Upper lobe of left lung (tissue), 6 donors: ENCODE results near the gene NT5DC4. TPM values are rescaled to one million over a fixed set of nuclear protein-coding genes. Genes with fewer than 3 reads are reported as not detected.

Source experiments
- ATAC-seq, 2 donors: fragments of 200-7000 bp; cut with Tn5 transposase; one replicate each; pipeline ENCODE4 v1.9.1; 2022; ENCODE audit warnings: mild to moderate bottlenecking in 2 of 2, moderate library complexity in 2 of 2; ENCODE audit not compliant: low FRiP score in 2 of 2
- DNase-seq, 2 donors: peaks; one replicate each; pipeline ENCODE4 v3.0.0-alpha.2; 2019 to 2020
- H3K27ac ChIP-seq, 4 donors: fragments of 200-600 bp; sonication (generic); one replicate each; pipeline ENCODE4 v1.5.1; 2016 to 2019
- H3K27me3 ChIP-seq, 4 donors: fragments of 200-600 bp; sonication (generic); one replicate each; pipeline ENCODE4 v1.5.1; 2017 to 2019
- H3K36me3 ChIP-seq, 4 donors: fragments of 200-600 bp; sonication (generic); one replicate each; pipeline ENCODE4 v1.5.1; 2016 to 2019
- H3K4me1 ChIP-seq, 4 donors: fragments of 200-600 bp; sonication (generic); one replicate each; pipeline ENCODE4 v1.5.1; 2018 to 2019
- H3K4me3 ChIP-seq, 4 donors: fragments of 200-600 bp; sonication (generic); one replicate each; pipeline ENCODE4 v1.5.1; 2017 to 2019; ENCODE audit warnings: mild to moderate bottlenecking in 2 of 4, moderate library complexity in 1 of 4
- H3K9me3 ChIP-seq, 4 donors: fragments of 200-600 bp; sonication (generic); one replicate each; pipeline ENCODE4 v1.5.1; 2018 to 2019
- CTCF ChIP-seq, 6 experiments: fragments of 450-650 bp in 4 of 6; fragments of 200-600 bp in 2 of 6; sonication (generic) in 2 of 6; IDR thresholded peaks; one replicate each; pipeline ENCODE4 v1.5.1; 2016 to 2019; ENCODE audit warnings: antibody characterized with exemption in 6 of 6
- EP300 ChIP-seq, 4 donors: sonication (generic); formaldehyde crosslinking; IDR thresholded peaks; one replicate each; pipeline ENCODE4 v1.5.1; 2017; ENCODE audit warnings: antibody characterized with exemption in 4 of 4, control low read depth in 2 of 4
- POLR2A ChIP-seq, 4 donors: fragments of 450-650 bp; IDR thresholded peaks; one replicate each; pipeline ENCODE4 v1.5.1; 2016 to 2017; ENCODE audit warnings: antibody characterized with exemption in 4 of 4, mild to moderate bottlenecking in 2 of 4
- POLR2AphosphoS5 ChIP-seq, 2 donors: sonication (generic); formaldehyde crosslinking; IDR thresholded peaks; one replicate each; pipeline ENCODE4 v1.5.1; 2017; ENCODE audit warnings: antibody characterized with exemption in 2 of 2
- WGBS, 2 donors: methylation state at CpG; one replicate each; pipeline ENCODE4 v1.1.5; 2017 to 2018; 5-methylcytosine and 5-hydroxymethylcytosine counted together
- total RNA-seq, 6 donors: library from RNA; depleted of rRNA in 4 of 6; stranded (reverse); fragments of >200 nt in 4 of 6; gene quantifications; one replicate each; pipeline versions ENCODE4 v1.1.0 to v1.2.1, GENCODE V29; 2016 to 2021
- donor health status: DM: no; HTN: no; CAD: no; lungs with moderate emphysema.
- donor health status: DM: no; HTN: yes; CAD: no; lungs with severe emphysema.

Gene NT5DC4
- total RNA-seq, 6 donors from 2014 or later = 0.55 to 5.2 (median 1.0) TPM; not detected in 2

GRCh38 chr2:112680666-112681101 lies 40.1 kb upstream of the NT5DC4 start:
- Histone ChIP-seq H3K27me3 (no peaks in the 10 kb centered on the region), H3K27ac (peak overlapping the region in 1 of 4 donors; percentile 10), H3K4me3 (no peak overlapping the region), H3K9me3 (no peaks in the 10 kb centered on the region), H3K36me3 (no peaks in the 10 kb centered on the region), H3K4me1 (peaks cover 0 to 22% (median 21%) of the 10 kb centered on the region in 4 donors)
- DNase-seq (no peak), ATAC-seq (no peak)
- TF ChIP-seq CTCF (IDR thresholded peaks at IDR 0.05) (no peak), POLR2A (IDR thresholded peaks at IDR 0.05) (no peak), POLR2AphosphoS5 (IDR thresholded peaks at IDR 0.05) (no peak), EP300 (IDR thresholded peaks at IDR 0.05) (no peak)
- WGBS, 2 donors = 69 to 76% methylated on average over 5 of the region's 5 CpGs

GRCh38 chr2:112682101-112682500 lies 38.7 kb upstream of the NT5DC4 start:
- peak in 1 of 2 donors; percentile 35 for ATAC-seq
- DNase-seq = peak in 1 of 2 donors; percentile 40
- TF ChIP-seq POLR2A (IDR thresholded peaks at IDR 0.05) (no peak), CTCF (IDR thresholded peaks at IDR 0.05) (no peak), EP300 (IDR thresholded peaks at IDR 0.05) (no peak), POLR2AphosphoS5 (IDR thresholded peaks at IDR 0.05) (no peak)
- H3K36me3 ChIP-seq = no peaks in the 10 kb centered on the region
- no peaks in the 10 kb centered on the region for H3K9me3 ChIP-seq
- WGBS, 2 donors = 64 to 78% methylated on average over 6 to 7 of the region's 7 CpGs
- peaks cover 0 to 24% (median 22%) of the 10 kb centered on the region in 4 donors for H3K4me1 ChIP-seq
- no peak overlapping the region for H3K27ac ChIP-seq
- H3K4me3 ChIP-seq = no peak overlapping the region
- no peaks in the 10 kb centered on the region for H3K27me3 ChIP-seq

GRCh38 chr2:112683550-112684414 lies 37.0 kb upstream of the NT5DC4 start:
- no peak for ATAC-seq
- Histone ChIP-seq H3K27ac (peak overlapping the region; percentile 24 to 81 (median 46)), H3K9me3 (no peaks in the 10 kb centered on the region), H3K27me3 (no peaks in the 10 kb centered on the region), H3K4me1 (peaks cover 0 to 24% (median 22%) of the 10 kb centered on the region in 4 donors), H3K36me3 (no peaks in the 10 kb centered on the region), H3K4me3 (no peak overlapping the region)
- 56 to 61% methylated on average over 12 of the region's 12 CpGs for WGBS, 2 donors
- no peak for TF ChIP-seq CTCF (IDR thresholded peaks at IDR 0.05)
- TF ChIP-seq EP300 (IDR thresholded peaks at IDR 0.05) = no peak
- TF ChIP-seq POLR2A (IDR thresholded peaks at IDR 0.05) = no peak
- TF ChIP-seq POLR2AphosphoS5 (IDR thresholded peaks at IDR 0.05) = peak in 1 of 2 donors; percentile 18
- DNase-seq = no peak

GRCh38 chr2:112684415-112684775 lies 36.4 kb upstream of the NT5DC4 start:
- no peak overlapping the region for H3K4me3 ChIP-seq
- 64 to 76% methylated on average over 3 of the region's 3 CpGs for WGBS, 2 donors
- TF ChIP-seq POLR2AphosphoS5 (IDR thresholded peaks at IDR 0.05) (no peak), CTCF (IDR thresholded peaks at IDR 0.05) (no peak), POLR2A (IDR thresholded peaks at IDR 0.05) (no peak), EP300 (IDR thresholded peaks at IDR 0.05) (no peak)
- DNase-seq (no peak), ATAC-seq (no peak)
- peak overlapping the region in 1 of 4 donors; percentile 29 for H3K27ac ChIP-seq
- peaks cover 0 to 24% (median 22%) of the 10 kb centered on the region in 4 donors for H3K4me1 ChIP-seq
- no peaks in the 10 kb centered on the region for H3K36me3 ChIP-seq
- H3K27me3 ChIP-seq = no peaks in the 10 kb centered on the region
- H3K9me3 ChIP-seq = no peaks in the 10 kb centered on the region
